Measurements from ENCODE around the gene KIAA0040.

- TF ChIP-seq CTCF (conservative IDR thresholded peaks at IDR 0.05 in 1 of 2, IDR thresholded peaks at IDR 0.05 in 1 of 2; ENCODE audit: extremely low read depth in 1 of 2, insufficient read depth in 1 of 2, low read depth in 1 of 2, low read length in 2 of 2) (no peak), EZH2 (IDR thresholded peaks at IDR 0.05; ENCODE audit: borderline replicate concordance, low read length) (no peak)
Measured at GRCh38 chr1:175129644-175129996, 63.0 kb downstream of the KIAA0040 start.

Data from mammary epithelial cell (primary cell).